ENCODE results near the gene FN1. TPM values are rescaled to one million over a fixed set of nuclear protein-coding genes. Genes with fewer than 3 reads are reported as not detected.

FN1 gene
- polyA plus RNA-seq, 1 of the 3 experiments (the other 2 are of a cell fraction): 1,671 TPM

DNA sequence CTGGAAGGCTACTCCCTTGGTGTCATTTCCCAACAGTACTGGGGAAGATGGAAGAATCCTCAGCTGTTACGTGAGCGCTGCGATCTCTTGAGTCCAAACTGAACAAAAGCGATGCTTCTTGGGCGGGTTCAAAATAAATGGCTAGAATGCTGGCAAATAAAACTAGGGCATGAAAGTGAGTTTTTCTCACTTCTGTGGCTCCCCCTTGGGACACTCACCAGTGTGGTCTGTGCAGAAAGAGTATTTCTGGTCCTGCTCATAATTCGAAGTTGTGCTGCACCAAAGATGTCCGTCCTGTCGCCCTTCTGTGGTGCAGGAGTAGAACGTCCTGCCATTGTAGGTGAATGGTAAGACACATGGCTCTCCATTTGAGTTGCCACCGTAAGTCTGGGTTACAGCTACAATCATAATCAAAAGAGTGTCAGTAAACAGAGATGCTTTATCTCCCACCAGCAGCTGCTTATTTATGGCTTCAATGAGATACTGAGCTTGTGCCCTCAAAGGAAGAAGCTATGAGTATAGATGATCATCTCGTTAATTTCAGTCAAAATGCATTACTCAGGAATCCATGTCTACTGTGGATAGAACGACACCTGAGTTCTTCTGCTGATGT is 11.8 kb downstream of the FN1 start:
- Histone ChIP-seq H4K20me1 (ENCODE audit: insufficient read depth) (peaks cover 76% of the 10 kb centered on the region), H3K4me3 (ENCODE audit: low read depth in 2 of 2, low read length in 1 of 2) (no peak overlapping the region), H3F3A (replicated peaks; ENCODE audit: insufficient read depth) (peaks cover 91% of the 10 kb centered on the region), H3K27me3 (ENCODE audit: insufficient read depth) (no peaks in the 10 kb centered on the region), H3K9me3 (no peaks in the 10 kb centered on the region), H3K27ac (ENCODE audit: low read depth in 2 of 2, low read length in 1 of 2) (peak overlapping the region in 1 of 2 experiments; percentile 88; a peak in 1 of 4 replicates), H3K9ac (no peak overlapping the region), H3K36me3 (replicated peaks in 1 of 2; ENCODE audit: control insufficient read depth in 1 of 2, insufficient read depth in 2 of 2, low read length in 1 of 2) (peaks cover 67 to 88% of the 10 kb centered on the region in 2 experiments), H3K9me2 (no peaks in the 10 kb centered on the region), H3K4me1 (ENCODE audit: control insufficient read depth in 1 of 2, insufficient read depth in 2 of 2, low read depth in 1 of 2, low read length in 1 of 2) (peaks cover 0 to 29% of the 10 kb centered on the region in 2 experiments; a peak in 1 of 4 replicates), H3K4me2 (peak overlapping the region; percentile 49; the same call in 1 of the 2 replicates), H3K79me2 (ENCODE audit: insufficient read depth) (peaks cover 89% of the 10 kb centered on the region), H2AFZ (ENCODE audit: low read depth) (no peak overlapping the region)
- no peak for DNase-seq
- CTCF ChIA-PET: no interaction called here
- TF ChIP-seq MXI1 (IDR thresholded peaks at IDR 0.05; ENCODE audit: low read depth, low read length): no peak
- TF ChIP-seq RCOR1 (IDR thresholded peaks at IDR 0.05; ENCODE audit: low read length): no peak
- no peak for TF ChIP-seq NRF1 (IDR thresholded peaks at IDR 0.05; ENCODE audit: low read depth, low read length)
- no peak for TF ChIP-seq FOSL2 (IDR thresholded peaks at IDR 0.05; ENCODE audit: borderline replicate concordance, low read depth)
- TF ChIP-seq, protein P1, sequence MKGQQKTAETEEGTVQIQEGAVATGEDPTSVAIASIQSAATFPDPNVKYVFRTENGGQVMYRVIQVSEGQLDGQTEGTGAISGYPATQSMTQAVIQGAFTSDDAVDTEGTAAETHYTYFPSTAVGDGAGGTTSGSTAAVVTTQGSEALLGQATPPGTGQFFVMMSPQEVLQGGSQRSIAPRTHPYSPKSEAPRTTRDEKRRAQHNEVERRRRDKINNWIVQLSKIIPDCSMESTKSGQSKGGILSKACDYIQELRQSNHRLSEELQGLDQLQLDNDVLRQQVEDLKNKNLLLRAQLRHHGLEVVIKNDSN (IDR thresholded peaks at IDR 0.05; ENCODE audit: borderline replicate concordance, low read depth): no peak
- TF ChIP-seq JUND (IDR thresholded peaks at IDR 0.05): no peak
- no peak for TF ChIP-seq MEF2A (IDR thresholded peaks at IDR 0.05; ENCODE audit: borderline replicate concordance, low read depth)
- TF ChIP-seq, protein P2, sequence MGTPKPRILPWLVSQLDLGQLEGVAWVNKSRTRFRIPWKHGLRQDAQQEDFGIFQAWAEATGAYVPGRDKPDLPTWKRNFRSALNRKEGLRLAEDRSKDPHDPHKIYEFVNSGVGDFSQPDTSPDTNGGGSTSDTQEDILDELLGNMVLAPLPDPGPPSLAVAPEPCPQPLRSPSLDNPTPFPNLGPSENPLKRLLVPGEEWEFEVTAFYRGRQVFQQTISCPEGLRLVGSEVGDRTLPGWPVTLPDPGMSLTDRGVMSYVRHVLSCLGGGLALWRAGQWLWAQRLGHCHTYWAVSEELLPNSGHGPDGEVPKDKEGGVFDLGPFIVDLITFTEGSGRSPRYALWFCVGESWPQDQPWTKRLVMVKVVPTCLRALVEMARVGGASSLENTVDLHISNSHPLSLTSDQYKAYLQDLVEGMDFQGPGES (IDR thresholded peaks at IDR 0.05; ENCODE audit: low read depth, low read length): no peak
- TF ChIP-seq CHD2 (IDR thresholded peaks at IDR 0.05; ENCODE audit: low read length, partially characterized antibody): no peak
- TF ChIP-seq RXRA (IDR thresholded peaks at IDR 0.05; ENCODE audit: borderline replicate concordance, low read depth): no peak
- TF ChIP-seq, protein P3, sequence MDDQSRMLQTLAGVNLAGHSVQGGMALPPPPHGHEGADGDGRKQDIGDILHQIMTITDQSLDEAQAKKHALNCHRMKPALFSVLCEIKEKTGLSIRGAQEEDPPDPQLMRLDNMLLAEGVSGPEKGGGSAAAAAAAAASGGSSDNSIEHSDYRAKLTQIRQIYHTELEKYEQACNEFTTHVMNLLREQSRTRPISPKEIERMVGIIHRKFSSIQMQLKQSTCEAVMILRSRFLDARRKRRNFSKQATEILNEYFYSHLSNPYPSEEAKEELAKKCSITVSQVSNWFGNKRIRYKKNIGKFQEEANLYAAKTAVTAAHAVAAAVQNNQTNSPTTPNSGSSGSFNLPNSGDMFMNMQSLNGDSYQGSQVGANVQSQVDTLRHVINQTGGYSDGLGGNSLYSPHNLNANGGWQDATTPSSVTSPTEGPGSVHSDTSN (IDR thresholded peaks at IDR 0.05): no peak
- no peak for TF ChIP-seq NFIC (IDR thresholded peaks at IDR 0.05; ENCODE audit: borderline replicate concordance)
- no peak for TF ChIP-seq EP300 (IDR thresholded peaks at IDR 0.05; ENCODE audit: borderline replicate concordance in 1 of 2, low read depth in 1 of 2, low read length in 1 of 2)
- TF ChIP-seq GATA2 (CRISPR knock-in tag; IDR thresholded peaks at IDR 0.05): no peak
- no peak for TF ChIP-seq RAD21 (IDR thresholded peaks at IDR 0.05; ENCODE audit: low read length)
- TF ChIP-seq FOXM1 (IDR thresholded peaks at IDR 0.05; ENCODE audit: low read depth): no peak
- no peak for TF ChIP-seq TEAD4 (IDR thresholded peaks at IDR 0.05; ENCODE audit: borderline replicate concordance, insufficient read depth)
- POLR2A ChIA-PET: interaction anchor here (0.7 kb wide), 1 partner anchor 1710 kb away, joined by 3 read pairs; no protein-coding TSS in a partner anchor
- WGBS (ENCODE audit: low lambda C conversion rate): 94% methylated on average over 12 of the region's 12 CpGs

Data from SK-N-SH (cell line).